GM13977 (cell line): ENCODE measurements around the gene TMPRSS11D.

Source experiments
- DNase-seq: peaks from one replicate; pipeline ENCODE4 v3.0.0; 2012; ENCODE audit warnings: low spot score
- CTCF ChIP-seq: IDR thresholded peaks from 2 replicates; pipeline ENCODE4 v1.5.1; 2012; ENCODE audit warnings: mild to moderate bottlenecking, control low read depth; ENCODE audit not compliant: insufficient read depth; ENCODE audit errors: extremely low read depth, missing control alignments
- in situ Hi-C: fragments of 300-500 bp; cut with MboI; formaldehyde crosslinking; loops from one replicate; pipeline ENCODE4 v1.12.0; 2022; ENCODE audit warnings: low sequenced_read_pairs, low pct_unique_long_range_greater_than_20kb, mixed read lengths, inconsistent platforms; ENCODE audit not compliant: unreplicated experiment

Gene TMPRSS11D

GRCh38 chr4:67796810-67797209 is 87.0 kb downstream of the TMPRSS11D start:
- in situ Hi-C loops, result no loop called here
- TF ChIP-seq CTCF, result no peak
- DNase-seq, result no peak

- TF ChIP-seq CTCF, result no peak
- no peak for DNase-seq
- in situ Hi-C loops, result no loop called here
Measured at GRCh38 chr4:67790721-67791120, 93.1 kb downstream of the TMPRSS11D start.

- no peak for TF ChIP-seq CTCF
- DNase-seq, result no peak
- in situ Hi-C loops, result no loop called here
Measured at GRCh38 chr4:67787311-67787710, 96.5 kb downstream of the TMPRSS11D start.

GRCh38 chr4:67785528-67785927 is 98.3 kb downstream of the TMPRSS11D start:
- in situ Hi-C loops, result no loop called here
- no peak for TF ChIP-seq CTCF
- DNase-seq, result no peak

GRCh38 chr4:67779631-67780030 is 104.2 kb downstream of the TMPRSS11D start:
- in situ Hi-C loops, result no loop called here
- no peak for DNase-seq
- TF ChIP-seq CTCF, result no peak

- no peak for TF ChIP-seq CTCF
- in situ Hi-C loops, result no loop called here
- DNase-seq, result no peak
Measured at GRCh38 chr4:67776746-67777145, 107.1 kb downstream of the TMPRSS11D start.
